HG02885 (cell line): Measurements from ENCODE around the gene GTF2I.
A peak's percentile ranks its signal among the peaks of the same experiment; 100 is the strongest.
"Not testable (repeated sequence)": the region's sequence is repeated elsewhere in the genome, so short reads cannot be mapped to it uniquely, and the experiment has no call there.

Experiments
- ATAC-seq: cut with Tn5 transposase; IDR thresholded peaks from one replicate; pipeline ENCODE4 v1.9.1; 2021; ENCODE audit warnings: mild to moderate bottlenecking; ENCODE audit not compliant: unreplicated experiment, poor library complexity

GTF2I gene

GRCh38 chr7:74708569-74709275 lies 51.2 kb downstream of the GTF2I start:
- ATAC-seq = no peak

- ATAC-seq = no peak
These were observed 52.6 kb downstream of the GTF2I start for GRCh38 chr7:74709880-74710671.

GRCh38 chr7:74713567-74713966 lies 56.0 kb downstream of the GTF2I start:
- no peak for ATAC-seq

GRCh38 chr7:74717889-74718288 lies 60.4 kb downstream of the GTF2I start:
- ATAC-seq = no peak

GRCh38 chr7:74718336-74718735 lies 60.8 kb downstream of the GTF2I start:
- no peak for ATAC-seq

GRCh38 chr7:74722153-74722552 lies 64.6 kb downstream of the GTF2I start:
- ATAC-seq = no peak

- ATAC-seq = no peak
These were observed 68.3 kb downstream of the GTF2I start for GRCh38 chr7:74725840-74726239.

GRCh38 chr7:74726309-74727101 lies 69.0 kb downstream of the GTF2I start:
- no peak for ATAC-seq

- ATAC-seq = not testable (repeated sequence)
These were observed 71.2 kb downstream of the GTF2I start for GRCh38 chr7:74728686-74729085.

GRCh38 chr7:74730186-74730585 lies 72.7 kb downstream of the GTF2I start:
- not testable (repeated sequence) for ATAC-seq

GRCh38 chr7:74739974-74740703 lies 82.6 kb downstream of the GTF2I start:
- ATAC-seq = not testable (repeated sequence)

GRCh38 chr7:74743936-74744557 lies 86.5 kb downstream of the GTF2I start:
- not testable (repeated sequence) for ATAC-seq

- not testable (repeated sequence) for ATAC-seq
These were observed 96.5 kb downstream of the GTF2I start for GRCh38 chr7:74753921-74754482.

- not testable (repeated sequence) for ATAC-seq
These were observed 99.2 kb downstream of the GTF2I start for GRCh38 chr7:74756673-74757072.

GRCh38 chr7:74758268-74758667 lies 100.8 kb downstream of the GTF2I start:
- not testable (repeated sequence) for ATAC-seq

- ATAC-seq = not testable (repeated sequence)
These were observed 101.5 kb downstream of the GTF2I start for GRCh38 chr7:74758982-74759381.

GRCh38 chr7:74765205-74765918 lies 107.8 kb downstream of the GTF2I start:
- peak; percentile 31 for ATAC-seq

- peak; percentile 36 for ATAC-seq
These were observed 109.0 kb downstream of the GTF2I start for GRCh38 chr7:74766509-74766908.

GRCh38 chr7:74766991-74767390 lies 109.5 kb downstream of the GTF2I start:
- ATAC-seq = not testable (repeated sequence)
